GM23338 (cell line): Measurements from ENCODE around the gene HCK. TPM values are rescaled to one million over a fixed set of nuclear protein-coding genes. Genes with fewer than 3 reads are reported as not detected.

ENCODE experiments used
- ATAC-seq: fragments of 200-7000 bp; cut with Tn5 transposase; 3 replicates; pipeline ENCODE4 v1.9.1; 2020
- DNase-seq: peaks from one replicate; pipeline ENCODE4 v3.0.0-alpha.2; 2015; ENCODE audit warnings: low spot score
- H2AFZ ChIP-seq: fragments of 200-600 bp; sonication (generic); 2 replicates; pipeline ENCODE4 v1.8.0; 2016; ENCODE audit warnings: antibody characterized with exemption, mild to moderate bottlenecking, moderate library complexity
- H3F3A ChIP-seq: fragments of 200-600 bp; sonication (generic); replicated peaks from 2 replicates; pipeline ENCODE4 v1.8.0; 2017; ENCODE audit warnings: antibody characterized with exemption, mixed run types, low read depth
- H3K27ac ChIP-seq: fragments of 200-600 bp; sonication (generic); 2 replicates; pipeline ENCODE4 v1.6.1; 2016; ENCODE audit warnings: low read depth
- H3K27me3 ChIP-seq: fragments of 200-600 bp; sonication (generic); 2 replicates; pipeline ENCODE4 v1.8.0; 2016; ENCODE audit warnings: mild to moderate bottlenecking, mixed run types, moderate library complexity; ENCODE audit not compliant: insufficient read depth
- H3K36me3 ChIP-seq: fragments of 200-600 bp; sonication (generic); 2 replicates; pipeline ENCODE4 v1.8.0; 2016; ENCODE audit warnings: mild to moderate bottlenecking; ENCODE audit not compliant: insufficient read depth
- H3K4me1 ChIP-seq: fragments of 200-600 bp; sonication (generic); 2 replicates; pipeline ENCODE4 v1.8.0; 2016; ENCODE audit warnings: mild to moderate bottlenecking, moderate library complexity; ENCODE audit not compliant: insufficient read depth
- H3K4me2 ChIP-seq: fragments of 200-600 bp; sonication (generic); 2 replicates; pipeline ENCODE4 v1.7.1; 2017; ENCODE audit warnings: mixed run types
- H3K4me3 ChIP-seq: fragments of 200-600 bp; sonication (generic); 2 replicates; pipeline ENCODE4 v1.6.1; 2016; ENCODE audit warnings: mixed run types
- H3K79me2 ChIP-seq: fragments of 200-600 bp; sonication (generic); replicated peaks from 2 replicates; pipeline ENCODE4 v1.8.0; 2017; ENCODE audit warnings: mild to moderate bottlenecking; ENCODE audit not compliant: insufficient read depth
- H3K9me2 ChIP-seq: fragments of 200-600 bp; sonication (generic); 2 replicates; pipeline ENCODE4 v1.8.0; 2017; ENCODE audit not compliant: insufficient read depth
- H4K20me1 ChIP-seq: fragments of 200-600 bp; sonication (generic); replicated peaks from 2 replicates; pipeline ENCODE4 v1.8.0; 2017; ENCODE audit warnings: mild to moderate bottlenecking; ENCODE audit not compliant: insufficient read depth
- H3K27ac Mint-ChIP-seq: 2 replicates; pipeline ENCODE4 v1.8.0; 2020; ENCODE audit warnings: inconsistent platforms, mild to moderate bottlenecking, moderate library complexity, mixed read lengths
- H3K27me3 Mint-ChIP-seq: 3 replicates; pipeline ENCODE4 v1.8.0; 2022; ENCODE audit warnings: low read depth, mild to moderate bottlenecking, moderate library complexity, mixed read lengths, inconsistent platforms; ENCODE audit not compliant: insufficient read depth, poor library complexity
- H3K36me3 Mint-ChIP-seq: 3 replicates; pipeline ENCODE4 v1.8.0; 2021; ENCODE audit warnings: low read depth, mild to moderate bottlenecking, inconsistent platforms, moderate library complexity, mixed read lengths
- H3K4me1 Mint-ChIP-seq: 3 replicates; pipeline ENCODE4 v1.8.0; 2020; ENCODE audit warnings: mild to moderate bottlenecking, inconsistent platforms, mixed read lengths
- H3K4me3 Mint-ChIP-seq: 3 replicates; pipeline ENCODE4 v1.8.0; 2021; ENCODE audit warnings: moderate library complexity, mild to moderate bottlenecking, inconsistent platforms, mixed read lengths
- H3K9me3 Mint-ChIP-seq: 3 replicates; pipeline ENCODE4 v1.8.0; 2020; ENCODE audit warnings: moderate library complexity, mild to moderate bottlenecking, inconsistent platforms, mixed read lengths
- CREB1 ChIP-seq: fragments of 250-450 bp; sonication (Bioruptor Pico); IDR thresholded peaks from 2 replicates; pipeline ENCODE4 v1.5.0; 2020; ENCODE audit warnings: low read depth, mild to moderate bottlenecking, moderate library complexity
- NANOG ChIP-seq: IDR thresholded peaks from 2 replicates; pipeline ENCODE4 v1.6.1; 2016; ENCODE audit warnings: antibody characterized with exemption, borderline replicate concordance
- POLR2AphosphoS5 ChIP-seq: IDR thresholded peaks from 2 replicates; pipeline ENCODE4 v1.6.1; 2016; ENCODE audit warnings: antibody characterized with exemption, low read depth
- polyA plus RNA-seq: library from polyadenylated mRNA; unstranded; fragments of >200 nt; fragmentation: Nextera tagmentation; extraction: Ambion mirVana; gene quantifications from 2 replicates; pipeline ENCODE4 v1.2.1, GENCODE V29; 2016
- total RNA-seq: library from RNA; depleted of rRNA; stranded (reverse); fragments of >200 nt; shearing (Covaris generic); gene quantifications from 2 replicates; pipeline ENCODE4 v1.2.3, GENCODE V29; 2014
- TF ChIP-seq, protein P1 (sequence below), 2 experiments: fragments of 200-600 bp in 1 of 2; sonication (generic) in 1 of 2; conservative IDR thresholded peaks; 2 replicates each; pipeline versions ENCODE4 v1.5.1 to v1.6.1; 2016 to 2017; ENCODE audit warnings: antibody characterized with exemption in 2 of 2, low read depth in 2 of 2, mild to moderate bottlenecking in 2 of 2, moderate library complexity in 1 of 2
- TF ChIP-seq, protein P2 (sequence below): fragments of 250-450 bp; sonication (Bioruptor Pico); IDR thresholded peaks from 2 replicates; pipeline ENCODE4 v1.5.0; 2020; ENCODE audit warnings: mild to moderate bottlenecking, moderate library complexity

Gene HCK
- total and polyA plus RNA-seq, 2 experiments from 2014 or later: 0.97 TPM; not detected in 1

DNA sequence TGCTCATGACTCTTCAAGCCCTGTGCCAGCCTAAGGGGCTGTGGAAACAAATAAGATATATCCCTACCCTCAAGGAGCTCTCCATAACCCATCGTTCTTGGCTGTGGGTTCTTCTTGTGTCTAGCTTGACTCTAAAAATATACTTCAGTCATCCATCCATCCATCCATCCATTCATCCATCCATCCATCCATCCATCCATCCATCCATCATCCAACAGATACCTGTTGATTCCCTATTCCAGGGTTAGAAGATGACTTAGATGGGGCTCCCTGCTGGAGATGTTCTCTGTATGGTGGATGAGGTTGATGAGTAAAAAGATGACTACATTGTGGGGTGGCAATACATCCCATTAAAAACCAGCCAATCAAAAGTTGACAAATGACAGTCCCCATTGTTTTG is 23.5 kb downstream of the HCK start:
- Histone ChIP-seq H3K4me1 (no peaks in the 10 kb centered on the region), H2AFZ (no peak overlapping the region), H3K79me2 (no peaks in the 10 kb centered on the region), H3F3A (no peaks in the 10 kb centered on the region), H4K20me1 (no peaks in the 10 kb centered on the region), H3K36me3 (no peaks in the 10 kb centered on the region), H3K4me3 (no peak overlapping the region), H3K27me3 (no peaks in the 10 kb centered on the region), H3K9me2 (0 out of 2 replicates have a peak, but pooled peaks cover 4% of the 10 kb centered on the region), H3K4me2 (no peak overlapping the region), H3K27ac (no peak overlapping the region)
- Mint-ChIP-seq H3K27me3 (peaks cover 4% of the 10 kb centered on the region), H3K4me3 (no peak overlapping the region), H3K36me3 (no peaks in the 10 kb centered on the region), H3K9me3 (no peaks in the 10 kb centered on the region), H3K4me1 (no peaks in the 10 kb centered on the region; the same call in 2 of the 3 replicates), H3K27ac (no peak overlapping the region)
- TF ChIP-seq POLR2AphosphoS5 (no peak), NANOG (no peak), CREB1 (CRISPR knock-in tag) (no peak)
- TF ChIP-seq, protein P1, sequence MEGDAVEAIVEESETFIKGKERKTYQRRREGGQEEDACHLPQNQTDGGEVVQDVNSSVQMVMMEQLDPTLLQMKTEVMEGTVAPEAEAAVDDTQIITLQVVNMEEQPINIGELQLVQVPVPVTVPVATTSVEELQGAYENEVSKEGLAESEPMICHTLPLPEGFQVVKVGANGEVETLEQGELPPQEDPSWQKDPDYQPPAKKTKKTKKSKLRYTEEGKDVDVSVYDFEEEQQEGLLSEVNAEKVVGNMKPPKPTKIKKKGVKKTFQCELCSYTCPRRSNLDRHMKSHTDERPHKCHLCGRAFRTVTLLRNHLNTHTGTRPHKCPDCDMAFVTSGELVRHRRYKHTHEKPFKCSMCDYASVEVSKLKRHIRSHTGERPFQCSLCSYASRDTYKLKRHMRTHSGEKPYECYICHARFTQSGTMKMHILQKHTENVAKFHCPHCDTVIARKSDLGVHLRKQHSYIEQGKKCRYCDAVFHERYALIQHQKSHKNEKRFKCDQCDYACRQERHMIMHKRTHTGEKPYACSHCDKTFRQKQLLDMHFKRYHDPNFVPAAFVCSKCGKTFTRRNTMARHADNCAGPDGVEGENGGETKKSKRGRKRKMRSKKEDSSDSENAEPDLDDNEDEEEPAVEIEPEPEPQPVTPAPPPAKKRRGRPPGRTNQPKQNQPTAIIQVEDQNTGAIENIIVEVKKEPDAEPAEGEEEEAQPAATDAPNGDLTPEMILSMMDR (conservative IDR thresholded peaks at IDR 0.05; ENCODE audit: low read depth in 2 of 2): no peak
- DNase-seq (no peak), ATAC-seq (no peak)

DNA sequence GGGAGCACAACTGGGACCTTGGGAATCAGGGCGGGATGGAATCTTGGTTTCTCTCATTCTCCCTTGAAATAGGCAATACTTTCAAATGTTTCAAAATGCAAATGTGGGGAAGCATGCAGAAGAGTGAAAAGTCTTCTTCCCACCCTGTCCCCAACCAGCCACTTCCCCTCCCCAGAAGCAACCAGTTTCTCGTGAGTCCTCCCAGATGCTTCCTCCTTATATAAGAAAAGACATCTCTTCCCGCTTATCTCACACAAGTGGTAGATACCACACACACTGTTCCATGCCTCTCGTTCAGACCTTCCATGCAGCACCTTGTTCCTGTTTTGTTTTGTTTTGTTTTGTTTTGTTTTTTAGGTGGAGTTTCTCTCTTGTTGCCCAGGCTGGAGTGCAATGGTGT is 25.1 kb downstream of the HCK start:
- no peak overlapping the region for H3K4me3 ChIP-seq
- DNase-seq (no peak), ATAC-seq (no peak)
- Mint-ChIP-seq H3K4me3 (no peak overlapping the region), H3K36me3 (no peaks in the 10 kb centered on the region), H3K4me1 (no peaks in the 10 kb centered on the region; the same call in 2 of the 3 replicates), H3K27ac (no peak overlapping the region), H3K9me3 (no peaks in the 10 kb centered on the region), H3K27me3 (peaks cover 4% of the 10 kb centered on the region)
- H3K4me2 ChIP-seq: no peak overlapping the region
- TF ChIP-seq, protein P2, sequence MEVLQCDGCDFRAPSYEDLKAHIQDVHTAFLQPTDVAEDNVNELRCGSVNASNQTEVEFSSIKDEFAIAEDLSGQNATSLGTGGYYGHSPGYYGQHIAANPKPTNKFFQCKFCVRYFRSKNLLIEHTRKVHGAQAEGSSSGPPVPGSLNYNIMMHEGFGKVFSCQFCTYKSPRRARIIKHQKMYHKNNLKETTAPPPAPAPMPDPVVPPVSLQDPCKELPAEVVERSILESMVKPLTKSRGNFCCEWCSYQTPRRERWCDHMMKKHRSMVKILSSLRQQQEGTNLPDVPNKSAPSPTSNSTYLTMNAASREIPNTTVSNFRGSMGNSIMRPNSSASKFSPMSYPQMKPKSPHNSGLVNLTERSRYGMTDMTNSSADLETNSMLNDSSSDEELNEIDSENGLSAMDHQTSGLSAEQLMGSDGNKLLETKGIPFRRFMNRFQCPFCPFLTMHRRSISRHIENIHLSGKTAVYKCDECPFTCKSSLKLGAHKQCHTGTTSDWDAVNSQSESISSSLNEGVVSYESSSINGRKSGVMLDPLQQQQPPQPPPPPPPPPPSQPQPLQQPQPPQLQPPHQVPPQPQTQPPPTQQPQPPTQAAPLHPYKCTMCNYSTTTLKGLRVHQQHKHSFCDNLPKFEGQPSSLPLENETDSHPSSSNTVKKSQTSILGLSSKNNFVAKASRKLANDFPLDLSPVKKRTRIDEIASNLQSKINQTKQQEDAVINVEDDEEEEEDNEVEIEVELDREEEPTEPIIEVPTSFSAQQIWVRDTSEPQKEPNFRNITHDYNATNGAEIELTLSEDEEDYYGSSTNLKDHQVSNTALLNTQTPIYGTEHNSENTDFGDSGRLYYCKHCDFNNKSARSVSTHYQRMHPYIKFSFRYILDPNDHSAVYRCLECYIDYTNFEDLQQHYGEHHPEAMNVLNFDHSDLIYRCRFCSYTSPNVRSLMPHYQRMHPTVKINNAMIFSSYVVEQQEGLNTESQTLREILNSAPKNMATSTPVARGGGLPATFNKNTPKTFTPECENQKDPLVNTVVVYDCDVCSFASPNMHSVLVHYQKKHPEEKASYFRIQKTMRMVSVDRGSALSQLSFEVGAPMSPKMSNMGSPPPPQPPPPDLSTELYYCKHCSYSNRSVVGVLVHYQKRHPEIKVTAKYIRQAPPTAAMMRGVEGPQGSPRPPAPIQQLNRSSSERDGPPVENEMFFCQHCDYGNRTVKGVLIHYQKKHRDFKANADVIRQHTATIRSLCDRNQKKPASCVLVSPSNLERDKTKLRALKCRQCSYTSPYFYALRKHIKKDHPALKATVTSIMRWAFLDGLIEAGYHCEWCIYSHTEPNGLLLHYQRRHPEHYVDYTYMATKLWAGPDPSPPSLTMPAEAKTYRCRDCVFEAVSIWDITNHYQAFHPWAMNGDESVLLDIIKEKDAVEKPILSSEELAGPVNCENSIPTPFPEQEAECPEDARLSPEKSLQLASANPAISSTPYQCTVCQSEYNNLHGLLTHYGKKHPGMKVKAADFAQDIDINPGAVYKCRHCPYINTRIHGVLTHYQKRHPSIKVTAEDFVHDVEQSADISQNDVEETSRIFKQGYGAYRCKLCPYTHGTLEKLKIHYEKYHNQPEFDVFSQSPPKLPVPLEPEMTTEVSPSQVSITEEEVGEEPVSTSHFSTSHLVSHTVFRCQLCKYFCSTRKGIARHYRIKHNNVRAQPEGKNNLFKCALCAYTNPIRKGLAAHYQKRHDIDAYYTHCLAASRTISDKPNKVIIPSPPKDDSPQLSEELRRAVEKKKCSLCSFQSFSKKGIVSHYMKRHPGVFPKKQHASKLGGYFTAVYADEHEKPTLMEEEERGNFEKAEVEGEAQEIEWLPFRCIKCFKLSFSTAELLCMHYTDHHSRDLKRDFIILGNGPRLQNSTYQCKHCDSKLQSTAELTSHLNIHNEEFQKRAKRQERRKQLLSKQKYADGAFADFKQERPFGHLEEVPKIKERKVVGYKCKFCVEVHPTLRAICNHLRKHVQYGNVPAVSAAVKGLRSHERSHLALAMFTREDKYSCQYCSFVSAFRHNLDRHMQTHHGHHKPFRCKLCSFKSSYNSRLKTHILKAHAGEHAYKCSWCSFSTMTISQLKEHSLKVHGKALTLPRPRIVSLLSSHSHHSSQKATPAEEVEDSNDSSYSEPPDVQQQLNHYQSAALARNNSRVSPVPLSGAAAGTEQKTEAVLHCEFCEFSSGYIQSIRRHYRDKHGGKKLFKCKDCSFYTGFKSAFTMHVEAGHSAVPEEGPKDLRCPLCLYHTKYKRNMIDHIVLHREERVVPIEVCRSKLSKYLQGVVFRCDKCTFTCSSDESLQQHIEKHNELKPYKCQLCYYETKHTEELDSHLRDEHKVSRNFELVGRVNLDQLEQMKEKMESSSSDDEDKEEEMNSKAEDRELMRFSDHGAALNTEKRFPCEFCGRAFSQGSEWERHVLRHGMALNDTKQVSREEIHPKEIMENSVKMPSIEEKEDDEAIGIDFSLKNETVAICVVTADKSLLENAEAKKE (CRISPR knock-in tag): no peak
- no peaks in the 10 kb centered on the region for H3F3A ChIP-seq
- H3K9me2 ChIP-seq: 0 out of 2 replicates have a peak, but pooled peaks cover 4% of the 10 kb centered on the region
- H3K27me3 ChIP-seq: no peaks in the 10 kb centered on the region
- no peaks in the 10 kb centered on the region for H3K4me1 ChIP-seq
- no peak overlapping the region for H2AFZ ChIP-seq
- no peaks in the 10 kb centered on the region for H4K20me1 ChIP-seq
- no peaks in the 10 kb centered on the region for H3K36me3 ChIP-seq
- H3K27ac ChIP-seq: no peak overlapping the region
- H3K79me2 ChIP-seq: no peaks in the 10 kb centered on the region
